Panc1 (cell line): ENCODE data around the gene LRRC63.

ENCODE experiments used
- CTCF ChIP-seq: fragments of 450-650 bp; IDR thresholded peaks from 2 replicates; pipeline ENCODE4 v1.5.1; 2017; ENCODE audit warnings: mild to moderate bottlenecking
- POLR2AphosphoS5 ChIP-seq: IDR thresholded peaks from 2 replicates; pipeline ENCODE4 v1.6.1; 2012; ENCODE audit warnings: mild to moderate bottlenecking, low read depth, low read length, moderate library complexity
- REST ChIP-seq, 2 experiments: IDR thresholded peaks; 2 replicates each; pipeline ENCODE4 v1.6.1; 2011 to 2012; ENCODE audit warnings: low read depth in 2 of 2, control low read depth in 1 of 2, low read length in 1 of 2, mild to moderate bottlenecking in 1 of 2, moderate library complexity in 1 of 2; ENCODE audit not compliant: insufficient read depth in 1 of 2
- SIN3A ChIP-seq: IDR thresholded peaks from 2 replicates; pipeline ENCODE4 v1.6.1; 2012; ENCODE audit warnings: low read depth, mild to moderate bottlenecking, low read length, moderate library complexity, borderline replicate concordance; ENCODE audit not compliant: insufficient read depth
- TCF7L2 ChIP-seq: IDR thresholded peaks from 2 replicates; pipeline ENCODE4 v1.6.1; 2011; ENCODE audit warnings: mild to moderate bottlenecking, low read depth, low read length, inconsistent platforms

GRCh38 chr13:46213242-46213641, 1.5 kb downstream of the LRRC63 start:
- no peak for TF ChIP-seq POLR2AphosphoS5
- no peak for TF ChIP-seq CTCF
- no peak for TF ChIP-seq REST (IDR thresholded peaks at IDR 0.05; ENCODE audit: insufficient read depth in 1 of 2, low read depth in 2 of 2, low read length in 1 of 2)
- TF ChIP-seq SIN3A, result no peak
- no peak for TF ChIP-seq TCF7L2
